Measurements from ENCODE around the gene ASF1B. TPM values are rescaled to one million over a fixed set of nuclear protein-coding genes. Genes with fewer than 3 reads are reported as not detected.
A peak's percentile ranks its signal among the peaks of the same experiment; 100 is the strongest.

Gene ASF1B
- total and polyA plus RNA-seq, 2 donors (not counting 3 experiments of a cell fraction or from before 2014, with no cell fraction given) = 39.1 to 42.4 TPM

DNA sequence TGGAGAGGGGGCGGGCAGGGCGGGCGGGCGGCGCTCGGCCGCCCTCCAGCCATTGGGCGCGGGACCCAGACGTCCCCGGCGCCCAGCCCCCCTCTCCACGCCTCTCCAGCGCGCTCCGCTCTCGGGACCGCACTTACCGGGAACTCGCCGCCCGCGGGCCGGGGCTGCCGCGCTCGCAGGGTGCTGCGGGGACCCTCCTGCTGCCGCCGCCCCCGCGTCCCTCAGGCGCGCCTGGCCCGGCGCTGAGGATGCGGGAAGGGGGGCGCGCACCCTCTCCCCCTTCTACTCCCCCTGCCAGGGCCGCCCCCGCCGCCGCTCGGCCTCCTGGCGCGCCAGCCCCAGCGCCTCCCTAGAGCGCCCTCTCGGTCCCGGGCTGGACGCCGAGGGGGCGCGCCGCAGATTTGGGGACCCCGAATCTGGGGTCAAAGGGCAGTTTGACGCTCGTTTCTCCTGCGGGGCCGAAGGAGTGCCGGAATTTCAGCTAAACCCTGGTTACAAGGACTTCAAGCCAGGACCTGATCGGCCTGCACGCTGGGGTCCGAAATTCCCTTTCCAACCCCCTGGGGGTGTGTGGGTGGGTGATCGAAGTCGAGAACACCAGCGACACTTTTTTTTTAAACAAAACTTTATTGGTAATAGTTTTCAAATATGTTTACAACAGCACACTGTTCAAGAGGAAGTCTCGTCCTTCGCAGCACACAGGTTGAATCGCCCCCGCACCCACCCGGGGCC is 45.1 kb downstream of the ASF1B start:
- Histone ChIP-seq H2AFZ (ENCODE audit: low read depth, low read length) (peak overlapping the region; percentile 83), H4K20me1 (replicated peaks; ENCODE audit: control insufficient read depth, extremely low read depth, insufficient read depth, low read length) (no peaks in the 10 kb centered on the region), H3K27me3 (ENCODE audit: control insufficient read depth in 2 of 2, insufficient read depth in 2 of 2, low read length in 2 of 2) (no peaks in the 10 kb centered on the region), H3K9me3 (replicated peaks; ENCODE audit: control insufficient read depth, insufficient read depth, low read length) (peaks cover 3% of the 10 kb centered on the region), H3K4me2 (ENCODE audit: insufficient read depth, low read length) (peak overlapping the region; percentile 94), H3K4me3 (replicated peaks in 1 of 3; ENCODE audit: insufficient read depth in 1 of 3, low read depth in 1 of 3, low read length in 3 of 3) (peak overlapping the region; percentile 52 to 94 (median 86)), H3K27ac (ENCODE audit: insufficient read depth, low read depth, low read length) (peak overlapping the region; percentile 65), H3K9ac (replicated peaks; ENCODE audit: extremely low read depth, insufficient read depth, low read length) (peak overlapping the region; percentile 78), H3K4me1 (ENCODE audit: control insufficient read depth, extremely low read depth, insufficient read depth, low read length) (peaks cover 9% of the 10 kb centered on the region), H3K36me3 (ENCODE audit: control insufficient read depth in 2 of 2, extremely low read depth in 1 of 2, insufficient read depth in 2 of 2, low read length in 2 of 2) (peaks cover 0 to 9% of the 10 kb centered on the region in 2 experiments), H3K79me2 (ENCODE audit: control insufficient read depth, insufficient read depth, low read length) (no peaks in the 10 kb centered on the region), H3K9me1 (replicated peaks; ENCODE audit: control insufficient read depth, extremely low read depth, insufficient read depth, low read length) (no peaks in the 10 kb centered on the region)
- POLR2A ChIA-PET = no interaction called here
- FAIRE-seq (peak; percentile 46), DNase-seq (ENCODE audit: low read depth, low spot score) (peak; percentile 66)
- intact Hi-C loops (cut with micrococcal nuclease) (loop anchor here (1.0 to 2.0 kb wide), 2 partner anchors 26 to 45 kb away; partner anchors contain the start of genes ASF1B and PRKACA), dilution Hi-C loops (cut with MboI; ENCODE audit: extremely low pct_ligation_motif_present, low sequenced_read_pairs) (no loop called here)
- no TSS peak for BruUV-seq (replicated peaks)
- CTCF ChIA-PET = interaction anchor here (1.3 kb wide), 1 partner anchor 19 kb away, joined by 5 read pairs; the partner anchor contains the start of gene MISP3
- TF ChIP-seq EZH2 (IDR thresholded peaks at IDR 0.05; ENCODE audit: borderline replicate concordance, low read depth, low read length, severe bottlenecking) = no peak
- TF ChIP-seq POLR2AphosphoS5 (IDR thresholded peaks at IDR 0.05; ENCODE audit: insufficient read depth, low read depth, low read length) = peak; percentile 34
- TF ChIP-seq POLR2A (IDR thresholded peaks at IDR 0.05; ENCODE audit: low read depth, low read length) = no peak
- TF ChIP-seq FOS (IDR thresholded peaks at IDR 0.05; ENCODE audit: borderline replicate concordance, insufficient read depth, low read length) = no peak
- TF ChIP-seq, protein P1, sequence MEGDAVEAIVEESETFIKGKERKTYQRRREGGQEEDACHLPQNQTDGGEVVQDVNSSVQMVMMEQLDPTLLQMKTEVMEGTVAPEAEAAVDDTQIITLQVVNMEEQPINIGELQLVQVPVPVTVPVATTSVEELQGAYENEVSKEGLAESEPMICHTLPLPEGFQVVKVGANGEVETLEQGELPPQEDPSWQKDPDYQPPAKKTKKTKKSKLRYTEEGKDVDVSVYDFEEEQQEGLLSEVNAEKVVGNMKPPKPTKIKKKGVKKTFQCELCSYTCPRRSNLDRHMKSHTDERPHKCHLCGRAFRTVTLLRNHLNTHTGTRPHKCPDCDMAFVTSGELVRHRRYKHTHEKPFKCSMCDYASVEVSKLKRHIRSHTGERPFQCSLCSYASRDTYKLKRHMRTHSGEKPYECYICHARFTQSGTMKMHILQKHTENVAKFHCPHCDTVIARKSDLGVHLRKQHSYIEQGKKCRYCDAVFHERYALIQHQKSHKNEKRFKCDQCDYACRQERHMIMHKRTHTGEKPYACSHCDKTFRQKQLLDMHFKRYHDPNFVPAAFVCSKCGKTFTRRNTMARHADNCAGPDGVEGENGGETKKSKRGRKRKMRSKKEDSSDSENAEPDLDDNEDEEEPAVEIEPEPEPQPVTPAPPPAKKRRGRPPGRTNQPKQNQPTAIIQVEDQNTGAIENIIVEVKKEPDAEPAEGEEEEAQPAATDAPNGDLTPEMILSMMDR (IDR thresholded peaks at IDR 0.05; ENCODE audit: extremely low read depth in 1 of 2, insufficient read depth in 1 of 2, low read depth in 1 of 2, low read length in 2 of 2) = peak in 1 of 2 donors; percentile 27
- no peak for TF ChIP-seq MYC (IDR thresholded peaks at IDR 0.05; ENCODE audit: low read depth, low read length)
- TF ChIP-seq, protein P2, sequence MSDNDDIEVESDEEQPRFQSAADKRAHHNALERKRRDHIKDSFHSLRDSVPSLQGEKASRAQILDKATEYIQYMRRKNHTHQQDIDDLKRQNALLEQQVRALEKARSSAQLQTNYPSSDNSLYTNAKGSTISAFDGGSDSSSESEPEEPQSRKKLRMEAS (IDR thresholded peaks at IDR 0.05; ENCODE audit: insufficient read depth, insufficient read length) = no peak
